B cell (primary cell): ENCODE results near the gene KIF13A. TPM values are rescaled to one million over a fixed set of nuclear protein-coding genes. Genes with fewer than 3 reads are reported as not detected.

Experiments
- ATAC-seq: fragments of 200-7000 bp; cut with Tn5 transposase; one replicate; pipeline ENCODE4 v1.10.0; 2021; ENCODE audit warnings: low read depth, mild to moderate bottlenecking, moderate number of reproducible peaks, moderate library complexity
- CTCF ChIA-PET: fragments of 350-600 bp; sonication (Branson Sonifier 250); formaldehyde crosslinking; loops from one replicate; lab custom pipeline; 2021; ENCODE audit warnings: antibody characterized with exemption, inconsistent platforms; lab: Charles Lee
- POLR2A ChIA-PET: fragments of 350-600 bp; sonication (Branson Sonifier 250); formaldehyde crosslinking; loops from one replicate; lab custom pipeline; 2021; ENCODE audit warnings: antibody characterized with exemption; lab: Charles Lee
- DNase-seq: peaks from one replicate; pipeline ENCODE4 v3.0.0; 2013
- H2AFZ ChIP-seq: 2 replicates; pipeline ENCODE4 v1.6.1; 2012; ENCODE audit warnings: mild to moderate bottlenecking, low read depth, low read length; ENCODE audit not compliant: insufficient read depth, poor library complexity, severe bottlenecking
- H3K27ac ChIP-seq, 2 donors: 1 replicate in 1 of 2; 2 replicates in 1 of 2; pipeline ENCODE4 v1.5.1; 2012 to 2013; ENCODE audit warnings: low read length in 2 of 2, mild to moderate bottlenecking in 2 of 2, moderate library complexity in 1 of 2
- H3K27me3 ChIP-seq, 4 experiments: fragments of 200-600 bp in 1 of 4; sonication (generic) in 1 of 4; replicated peaks in 1 of 4; 1 replicate in 2 of 4; 2 replicates in 2 of 4; pipeline versions ENCODE4 v1.6.1 to v1.7.0; 2013 to 2016; ENCODE audit warnings: low read length in 3 of 4, mild to moderate bottlenecking in 2 of 4, mixed read lengths in 1 of 4, moderate library complexity in 1 of 4; ENCODE audit not compliant: insufficient read depth in 4 of 4, control insufficient read depth in 3 of 4; ENCODE audit errors: control extremely low read depth in 1 of 4
- H3K36me3 ChIP-seq, 2 experiments: replicated peaks in 1 of 2; 1 replicate in 1 of 2; 2 replicates in 1 of 2; pipeline versions ENCODE4 v1.6.1 to v1.7.1; 2013; ENCODE audit warnings: low read length in 1 of 2; ENCODE audit not compliant: insufficient read depth in 2 of 2, control insufficient read depth in 1 of 2; ENCODE audit errors: control extremely low read depth in 1 of 2, extremely low read depth in 1 of 2
- H3K4me1 ChIP-seq, 2 donors: fragments of 200-600 bp in 1 of 2; sonication (generic) in 1 of 2; 1 replicate in 1 of 2; 2 replicates in 1 of 2; pipeline versions ENCODE4 v1.5.1 to v1.6.1; 2013 to 2017; ENCODE audit warnings: low read length in 2 of 2; ENCODE audit not compliant: control insufficient read depth in 2 of 2, insufficient read depth in 2 of 2
- H3K4me2 ChIP-seq: replicated peaks from 2 replicates; pipeline ENCODE3; 2012; ENCODE audit warnings: mild to moderate bottlenecking, low read depth, low read length; ENCODE audit not compliant: poor library complexity, severe bottlenecking
- H3K4me3 ChIP-seq, 5 experiments: fragments of 200-600 bp in 1 of 5; sonication (generic) in 1 of 5; 1 replicate in 3 of 5; 2 replicates in 2 of 5; pipeline versions ENCODE4 v1.5.1 to v1.7.0; 2011 to 2016; ENCODE audit warnings: low read length in 4 of 5, mild to moderate bottlenecking in 4 of 5, low read depth in 2 of 5, control low read depth in 1 of 5, moderate library complexity in 1 of 5; ENCODE audit not compliant: insufficient read depth in 1 of 5; ENCODE audit errors: control extremely low read depth in 1 of 5, extremely low read depth in 1 of 5
- H3K79me2 ChIP-seq: fragments of 200-600 bp; sonication (generic); one replicate; pipeline ENCODE4 v1.6.0; 2016; ENCODE audit warnings: low read length; ENCODE audit not compliant: control insufficient read depth, insufficient read depth
- H3K9ac ChIP-seq: fragments of 200-600 bp; sonication (generic); 2 replicates; pipeline ENCODE4 v1.6.1; 2017; ENCODE audit warnings: mild to moderate bottlenecking, low read length, moderate library complexity
- H3K9me3 ChIP-seq, 3 donors: one replicate each; pipeline versions ENCODE4 v1.6.1 to v1.7.1; 2013; ENCODE audit warnings: low read length in 2 of 3; ENCODE audit not compliant: control insufficient read depth in 2 of 3, insufficient read depth in 1 of 3; ENCODE audit errors: control extremely low read depth in 1 of 3
- H4K20me1 ChIP-seq: 2 replicates; pipeline ENCODE4 v1.6.0; 2012; ENCODE audit warnings: mild to moderate bottlenecking, low read length; ENCODE audit not compliant: insufficient read depth, control insufficient read depth, poor library complexity, severe bottlenecking
- H3K27ac Mint-ChIP-seq: one replicate; pipeline ENCODE4 v1.8.0; 2021; ENCODE audit warnings: mixed read lengths
- H3K27me3 Mint-ChIP-seq: one replicate; pipeline ENCODE4 v1.8.0; 2021; ENCODE audit warnings: mixed read lengths
- H3K4me1 Mint-ChIP-seq: one replicate; pipeline ENCODE4 v1.8.0; 2021; ENCODE audit warnings: mixed read lengths
- H3K4me3 Mint-ChIP-seq: one replicate; pipeline ENCODE4 v1.8.0; 2021; ENCODE audit warnings: mixed read lengths
- H3K9me3 Mint-ChIP-seq: one replicate; pipeline ENCODE4 v1.8.0; 2022; ENCODE audit warnings: mixed read lengths; ENCODE audit not compliant: insufficient read depth
- EZH2 ChIP-seq: IDR thresholded peaks from 2 replicates; pipeline ENCODE4 v1.6.1; 2012; ENCODE audit warnings: borderline replicate concordance, low read depth, mild to moderate bottlenecking, moderate library complexity, low read length; ENCODE audit not compliant: insufficient read depth, poor library complexity, severe bottlenecking
- WGBS: methylation state at CpG from one replicate; pipeline ENCODE4 v1.1.5; 2013; ENCODE audit warnings: missing lambda C conversion rate; ENCODE audit not compliant: insufficient coverage; 5-methylcytosine and 5-hydroxymethylcytosine counted together
- intact Hi-C: fragments of 100-400 bp; cut with micrococcal nuclease; formaldehyde crosslinking; loops from one replicate; pipeline ENCODE4 v1.10.0; 2022
- polyA plus RNA-seq: library from polyadenylated mRNA; depleted of rRNA; stranded (reverse); fragments of >200 nt; gene quantifications from 2 replicates; pipeline ENCODE4 v1.2.3, GENCODE V29; 2012
- total RNA-seq, 2 donors: library from RNA; stranded (reverse); fragments of 120-200 nt in 1 of 2; gene quantifications; 1 replicate in 1 of 2; 2 replicates in 1 of 2; pipeline versions ENCODE4 v1.2.3 to v1.2.4, GENCODE V29; 2013 to 2022
- TF ChIP-seq, protein P1 (sequence below): fragments of 200-600 bp; IDR thresholded peaks from one replicate; pipeline ENCODE4 v1.8.0; 2022; ENCODE audit warnings: antibody characterized with exemption, mild to moderate bottlenecking

The KIF13A gene
- total and polyA plus RNA-seq, 2 donors (not counting 1 experiment from before 2014, with no cell fraction given): 2.1 to 23.4 TPM

DNA sequence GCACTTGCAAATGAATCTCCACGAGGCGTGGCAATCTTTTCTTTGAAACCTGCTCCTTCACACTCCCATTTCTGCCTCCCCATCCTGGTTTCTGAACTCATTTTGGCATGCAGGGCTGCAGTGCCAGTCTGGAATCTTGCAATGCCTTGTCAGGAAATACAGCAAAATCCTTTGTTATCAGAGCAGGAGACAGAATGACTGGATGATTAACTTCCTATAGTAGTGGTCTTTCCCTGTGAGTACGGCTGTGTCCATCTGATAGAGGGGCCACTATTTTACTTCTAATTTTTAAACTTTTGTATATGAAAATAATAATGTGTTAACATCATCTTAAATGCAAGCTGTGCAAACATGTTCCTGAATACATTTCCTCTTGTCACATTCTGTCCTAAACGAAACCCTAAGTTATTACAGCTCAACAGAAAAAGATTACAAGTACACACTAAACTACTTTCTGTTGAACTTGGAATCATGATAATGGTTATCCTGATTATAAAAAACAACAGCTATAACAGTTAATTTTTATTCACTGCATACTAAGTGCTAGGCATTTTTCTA, 140.2 kb downstream of the KIF13A start:
- 100% methylated on average over 2 of the region's 4 CpGs for WGBS
- Mint-ChIP-seq H3K27me3 (no peaks in the 10 kb centered on the region), H3K27ac (no peak overlapping the region)

DNA sequence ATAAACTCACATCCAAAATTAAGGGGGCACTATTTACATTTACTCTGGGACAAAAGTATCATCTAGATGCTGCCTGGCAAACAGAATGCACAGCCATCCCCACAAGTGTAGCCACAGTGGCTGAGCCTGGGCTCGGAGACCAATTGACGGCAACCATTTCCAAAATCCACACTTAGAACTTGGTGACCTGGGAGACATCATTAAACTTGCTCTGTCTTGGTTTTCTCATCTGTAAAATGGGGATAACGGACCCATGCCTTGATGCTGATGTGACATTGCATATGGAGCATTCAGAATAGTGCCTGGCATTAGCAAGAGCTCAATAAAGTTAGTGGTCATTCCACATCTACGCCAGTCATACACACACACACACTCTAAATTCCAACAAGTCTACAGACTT, 140.7 kb downstream of the KIF13A start:
- Histone ChIP-seq H3K4me3 (no peak overlapping the region), H3K36me3 (peaks cover 0 to 1% of the 10 kb centered on the region in 2 experiments), H3K4me1 (no peaks in the 10 kb centered on the region), H3K27me3 (no peaks in the 10 kb centered on the region), H4K20me1 (no peaks in the 10 kb centered on the region), H2AFZ (no peak overlapping the region), H3K27ac (no peak overlapping the region), H3K4me2 (no peak overlapping the region), H3K9ac (no peak overlapping the region), H3K79me2 (no peaks in the 10 kb centered on the region), H3K9me3 (no peaks in the 10 kb centered on the region)
- TF ChIP-seq EZH2: no peak
- TF ChIP-seq, protein P1, sequence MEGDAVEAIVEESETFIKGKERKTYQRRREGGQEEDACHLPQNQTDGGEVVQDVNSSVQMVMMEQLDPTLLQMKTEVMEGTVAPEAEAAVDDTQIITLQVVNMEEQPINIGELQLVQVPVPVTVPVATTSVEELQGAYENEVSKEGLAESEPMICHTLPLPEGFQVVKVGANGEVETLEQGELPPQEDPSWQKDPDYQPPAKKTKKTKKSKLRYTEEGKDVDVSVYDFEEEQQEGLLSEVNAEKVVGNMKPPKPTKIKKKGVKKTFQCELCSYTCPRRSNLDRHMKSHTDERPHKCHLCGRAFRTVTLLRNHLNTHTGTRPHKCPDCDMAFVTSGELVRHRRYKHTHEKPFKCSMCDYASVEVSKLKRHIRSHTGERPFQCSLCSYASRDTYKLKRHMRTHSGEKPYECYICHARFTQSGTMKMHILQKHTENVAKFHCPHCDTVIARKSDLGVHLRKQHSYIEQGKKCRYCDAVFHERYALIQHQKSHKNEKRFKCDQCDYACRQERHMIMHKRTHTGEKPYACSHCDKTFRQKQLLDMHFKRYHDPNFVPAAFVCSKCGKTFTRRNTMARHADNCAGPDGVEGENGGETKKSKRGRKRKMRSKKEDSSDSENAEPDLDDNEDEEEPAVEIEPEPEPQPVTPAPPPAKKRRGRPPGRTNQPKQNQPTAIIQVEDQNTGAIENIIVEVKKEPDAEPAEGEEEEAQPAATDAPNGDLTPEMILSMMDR: no peak
- ATAC-seq (no peak), DNase-seq (no peak)
- H3K4me1 Mint-ChIP-seq: no peaks in the 10 kb centered on the region
- WGBS: 93% methylated on average over 4 of the region's 4 CpGs
- no peaks in the 10 kb centered on the region for H3K27me3 Mint-ChIP-seq
- intact Hi-C loops: no loop called here
- no peaks in the 10 kb centered on the region for H3K9me3 Mint-ChIP-seq
- H3K27ac Mint-ChIP-seq: no peak overlapping the region
- CTCF ChIA-PET: no interaction called here
- no peak overlapping the region for H3K4me3 Mint-ChIP-seq
- POLR2A ChIA-PET: no interaction called here

More for the DNA sequence above, 140.2 kb downstream of the KIF13A start:
- Mint-ChIP-seq H3K9me3 (no peaks in the 10 kb centered on the region), H3K4me1 (no peaks in the 10 kb centered on the region), H3K4me3 (no peak overlapping the region)
- H3K4me2 ChIP-seq: no peak overlapping the region
- H3K4me1 ChIP-seq: no peaks in the 10 kb centered on the region
- H3K27ac ChIP-seq: no peak overlapping the region
- no peak overlapping the region for H3K9ac ChIP-seq
- no peak overlapping the region for H2AFZ ChIP-seq
- ATAC-seq (no peak), DNase-seq (no peak)
- ChIA-PET CTCF (interaction anchor here (1.6 kb wide), 1 partner anchor 44 kb away, joined by 4 read pairs; no protein-coding TSS in a partner anchor), POLR2A (no interaction called here)
- H3K36me3 ChIP-seq: peaks cover 0 to 1% of the 10 kb centered on the region in 2 experiments
- TF ChIP-seq, protein P1: no peak
- TF ChIP-seq EZH2: no peak
- intact Hi-C loops: no loop called here
- no peak overlapping the region for H3K4me3 ChIP-seq
- H3K9me3 ChIP-seq: no peaks in the 10 kb centered on the region
- no peaks in the 10 kb centered on the region for H3K79me2 ChIP-seq
- H4K20me1 ChIP-seq: no peaks in the 10 kb centered on the region
- no peaks in the 10 kb centered on the region for H3K27me3 ChIP-seq
